NCI-H524 treated with DMSO at 0.1 percent for 48 hours (cell line): ENCODE measurements around the gene PAPPA.
A peak's percentile ranks its signal among the peaks of the same experiment; 100 is the strongest.

Experiments
- DNase-seq: peaks from one replicate; lab custom pipeline; 2025; lab: John Stamatoyannopoulos, UW

PAPPA gene

DNA sequence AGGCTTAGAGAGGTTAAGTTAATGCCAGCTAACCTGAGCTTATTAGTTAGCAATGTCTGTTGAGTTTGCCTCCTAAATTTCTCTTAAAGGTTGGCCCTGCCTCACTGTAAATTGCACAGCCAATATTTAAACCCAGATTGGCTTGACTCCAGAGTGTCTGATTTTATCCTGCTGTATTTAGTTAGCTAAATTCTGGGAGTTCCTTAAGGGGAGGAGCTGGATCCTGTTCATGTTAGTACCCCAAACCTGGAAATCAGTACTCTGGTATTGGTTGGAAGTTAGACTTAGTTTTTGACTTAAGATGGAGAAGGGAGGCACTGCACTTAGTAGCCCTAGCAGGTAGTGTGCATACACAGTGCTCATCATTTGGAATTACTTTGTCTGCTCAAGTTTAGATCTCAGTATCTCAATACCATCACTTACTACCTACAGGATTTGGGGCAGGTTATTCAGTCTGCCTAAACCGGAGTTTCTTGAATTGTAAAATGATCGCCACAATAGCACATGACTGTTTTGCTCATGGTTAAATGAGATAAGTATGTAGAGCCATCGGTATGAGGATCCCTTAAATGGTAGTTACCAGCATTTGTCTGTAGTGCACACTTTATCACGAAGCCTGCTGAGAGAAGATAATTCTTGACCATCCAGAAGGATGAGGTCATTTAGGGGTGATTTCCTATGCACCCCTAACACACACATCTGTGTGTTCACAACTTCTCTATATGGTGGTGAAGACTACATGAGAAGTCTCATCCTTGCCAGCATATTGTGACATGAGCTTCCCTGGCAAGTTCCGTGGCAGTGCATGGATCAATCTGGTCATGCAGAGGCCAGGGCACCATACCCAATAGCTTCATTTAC lies 268.8 kb downstream of the PAPPA start:
- no peak for DNase-seq

DNA sequence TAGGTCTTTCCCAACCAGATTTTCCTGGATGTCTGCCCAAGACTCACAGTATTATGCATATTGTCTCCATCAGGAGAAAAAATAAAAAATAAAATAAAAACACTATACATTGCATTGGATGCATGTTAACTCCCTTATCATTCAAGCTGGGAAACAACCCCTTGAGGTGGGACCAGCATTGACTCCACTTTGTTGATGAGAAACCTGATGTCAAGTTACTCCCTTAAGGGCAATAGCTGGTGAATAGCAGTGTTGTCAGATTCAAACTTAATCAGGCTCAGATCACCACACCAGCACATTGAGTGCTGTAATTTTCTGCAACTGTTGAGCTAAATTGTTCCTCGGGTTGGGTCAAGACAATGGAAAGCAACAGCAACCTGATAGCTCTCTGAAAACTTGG lies 269.6 kb downstream of the PAPPA start:
- no peak for DNase-seq

DNA sequence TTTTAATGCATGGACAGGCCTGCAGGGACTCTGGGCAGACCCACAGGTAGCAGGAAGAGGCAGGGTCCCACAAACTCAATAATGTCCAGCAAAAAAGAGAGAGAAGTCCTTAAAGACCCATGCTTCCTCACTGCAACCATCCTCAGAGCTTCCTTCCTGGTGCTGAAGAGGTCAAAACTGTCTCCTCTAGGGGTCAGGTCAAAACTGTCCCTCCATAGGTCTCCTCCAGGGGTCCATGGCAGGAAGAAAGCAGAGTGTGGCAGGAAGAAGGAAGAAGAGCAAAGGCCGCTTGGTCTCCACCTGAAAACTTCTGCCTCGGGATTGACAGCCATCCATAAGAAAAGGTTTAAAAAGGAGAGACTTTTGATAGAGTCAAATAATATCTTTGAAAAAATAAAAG lies 271.7 kb downstream of the PAPPA start:
- no peak for DNase-seq

- no peak for DNase-seq
Observed at GRCh38 chr9:116430849-116431248, 277.3 kb downstream of the PAPPA start.

DNA sequence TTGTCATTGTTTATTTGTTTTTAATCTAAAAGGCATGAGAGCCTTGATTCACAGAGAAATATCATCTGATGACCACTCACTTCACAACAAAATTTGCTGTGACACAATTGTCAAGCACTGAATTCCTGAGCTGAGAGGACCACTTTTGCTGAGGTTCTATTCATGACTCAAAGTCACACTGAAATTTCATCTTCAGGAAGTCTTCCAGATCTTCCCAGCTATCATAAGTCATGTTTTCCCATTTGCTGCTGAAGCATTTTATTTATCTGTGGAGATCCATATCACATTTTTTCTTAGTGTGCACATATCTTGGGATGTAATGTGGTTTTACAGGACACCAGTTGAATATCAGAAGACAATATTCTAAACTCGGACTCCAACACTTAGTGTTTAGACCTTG lies 278.5 kb downstream of the PAPPA start:
- no peak for DNase-seq

DNA sequence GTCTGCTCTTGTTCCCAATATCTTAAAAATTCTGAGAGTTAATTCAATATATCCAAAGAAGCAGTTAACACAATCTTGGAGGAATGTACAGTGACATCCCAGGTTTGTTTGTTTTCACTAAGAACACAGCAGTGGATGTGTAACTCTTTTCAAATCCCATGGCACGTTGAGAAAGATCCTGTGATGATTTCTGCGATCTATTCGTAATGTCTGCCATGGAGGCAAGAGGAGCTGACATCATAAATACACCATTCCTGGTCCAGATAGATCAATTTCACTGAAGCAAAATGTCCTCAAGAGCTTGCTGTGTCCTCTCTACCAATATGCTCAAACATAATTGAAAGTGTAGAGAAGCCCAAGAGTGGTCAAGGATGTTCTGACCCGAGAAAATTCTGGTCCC lies 280.7 kb downstream of the PAPPA start:
- no peak for DNase-seq

DNA sequence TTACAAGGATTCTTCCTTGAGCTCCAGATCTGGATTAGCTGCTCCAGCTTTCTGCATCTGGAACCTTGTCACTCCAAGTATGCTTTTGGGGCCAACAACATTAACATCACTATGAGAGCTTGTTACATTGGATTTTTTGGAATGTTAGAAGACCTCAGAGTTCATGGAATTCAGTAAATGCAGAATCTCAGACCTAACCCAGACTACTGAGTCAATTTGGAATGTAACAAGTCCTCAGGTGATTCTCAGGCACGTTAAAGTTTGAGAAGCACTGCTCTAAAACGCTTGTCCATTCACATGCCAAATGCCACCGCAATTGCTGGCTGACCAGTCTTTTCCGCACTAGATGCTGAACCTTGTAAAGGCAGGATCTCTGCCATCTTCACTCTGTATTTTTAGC lies 282.1 kb downstream of the PAPPA start:
- DNase-seq: no peak

DNA sequence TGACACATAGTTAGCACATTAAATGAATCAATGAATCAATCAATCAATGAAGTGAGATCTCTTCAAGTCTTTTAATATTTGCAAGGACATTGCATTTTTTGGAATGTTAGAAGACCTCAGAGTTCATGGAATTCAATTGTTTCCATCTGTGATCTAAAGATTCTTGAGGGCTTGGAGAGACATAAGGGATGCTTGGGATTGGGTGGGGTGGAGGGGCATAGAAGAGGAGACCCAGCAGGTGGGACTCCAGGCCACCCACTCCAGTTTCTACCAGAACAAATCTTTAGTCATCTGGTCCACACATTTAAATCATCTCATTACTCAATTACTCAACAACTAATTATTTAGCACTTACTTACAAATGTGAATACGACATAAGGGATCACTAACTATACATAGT lies 282.5 kb downstream of the PAPPA start:
- no peak for DNase-seq

- DNase-seq: peak; percentile 65
Observed at GRCh38 chr9:116437411-116438370, 284.1 kb downstream of the PAPPA start.

GRCh38 chr9:116442528-116442927 lies 288.9 kb downstream of the PAPPA start:
- no peak for DNase-seq

DNA sequence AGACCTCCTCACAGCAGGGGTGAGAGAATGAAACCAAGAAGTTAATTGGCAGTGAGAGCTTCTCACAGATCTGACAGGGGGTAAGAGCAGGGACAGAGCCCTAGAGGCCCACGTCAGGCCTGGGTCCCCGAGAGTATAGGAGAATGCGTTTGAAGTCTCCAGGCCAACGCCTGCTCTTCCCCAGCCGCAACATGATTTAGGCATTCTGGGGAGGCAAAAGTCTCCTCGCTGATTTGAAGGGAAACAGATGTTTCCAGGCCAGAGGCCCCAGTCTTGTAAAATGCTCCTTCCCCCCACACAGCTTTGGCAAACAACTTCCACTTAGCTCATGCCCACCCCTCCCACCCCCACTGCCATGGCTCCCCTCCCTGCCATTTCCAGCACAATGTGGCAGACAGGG lies 294.3 kb downstream of the PAPPA start:
- no peak for DNase-seq

- no peak for DNase-seq
Observed at GRCh38 chr9:116448431-116448830, 294.8 kb downstream of the PAPPA start.

DNA sequence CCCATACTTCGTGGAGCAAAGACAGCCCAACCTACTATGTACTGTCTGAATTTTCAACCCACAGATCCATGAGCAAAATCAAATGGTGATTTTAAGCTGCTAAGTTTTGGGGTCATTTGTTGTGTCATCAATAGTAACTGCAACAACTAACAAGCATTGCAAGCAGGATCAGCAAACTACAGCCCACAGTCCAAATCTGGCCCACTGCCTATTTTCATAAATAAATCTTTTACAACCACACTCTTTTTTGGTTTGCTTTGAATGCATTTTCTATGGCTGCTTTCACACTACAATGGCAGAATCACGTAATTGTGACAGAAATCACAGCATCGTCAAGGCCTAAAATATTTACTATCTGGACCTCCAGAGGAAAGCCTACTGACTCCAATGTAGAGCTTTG lies 296.4 kb downstream of the PAPPA start:
- no peak for DNase-seq

- no peak for DNase-seq
Observed at GRCh38 chr9:116450378-116451139, 297.0 kb downstream of the PAPPA start.

- no peak for DNase-seq
Observed at GRCh38 chr9:116451500-116452115, 298.0 kb downstream of the PAPPA start.
